Osteocyte (in vitro differentiated cells): ENCODE measurements around the gene DCP1A. TPM values are rescaled to one million over a fixed set of nuclear protein-coding genes. Genes with fewer than 3 reads are reported as not detected.

Experiments used
- DNase-seq: peaks from one replicate; pipeline ENCODE4 v3.0.0; 2021; ENCODE audit warnings: mixed read lengths; ENCODE audit not compliant: unreplicated experiment; ENCODE audit errors: extremely low spot score
- H3K27ac Mint-ChIP-seq: one replicate; pipeline ENCODE4 v1.8.0; 2021; ENCODE audit warnings: mild to moderate bottlenecking, mixed read lengths; ENCODE audit not compliant: unreplicated experiment
- H3K27me3 Mint-ChIP-seq: one replicate; pipeline ENCODE4 v1.8.0; 2021; ENCODE audit warnings: mixed read lengths; ENCODE audit not compliant: unreplicated experiment
- H3K36me3 Mint-ChIP-seq: one replicate; pipeline ENCODE4 v1.8.0; 2021; ENCODE audit warnings: mixed read lengths; ENCODE audit not compliant: unreplicated experiment
- H3K4me1 Mint-ChIP-seq: one replicate; pipeline ENCODE4 v1.8.0; 2021; ENCODE audit warnings: mixed read lengths; ENCODE audit not compliant: unreplicated experiment
- H3K4me3 Mint-ChIP-seq: one replicate; pipeline ENCODE4 v1.8.0; 2021; ENCODE audit warnings: mild to moderate bottlenecking, moderate library complexity, mixed read lengths; ENCODE audit not compliant: unreplicated experiment
- H3K9me3 Mint-ChIP-seq: one replicate; pipeline ENCODE4 v1.8.0; 2021; ENCODE audit warnings: mixed read lengths; ENCODE audit not compliant: unreplicated experiment
- CTCF ChIP-seq: fragments of 200-600 bp; sonication (generic); IDR thresholded peaks from 2 replicates; pipeline ENCODE4 v1.5.0; 2021; ENCODE audit warnings: antibody characterized with exemption, mild to moderate bottlenecking, moderate library complexity
- total RNA-seq: library from RNA; stranded (reverse); gene quantifications from 2 replicates; pipeline ENCODE4 v1.2.1, GENCODE V29; 2021

Gene DCP1A
- total RNA-seq, 1 donor from 2014 or later, result 24.2 TPM

GRCh38 chr3:53261712-53262111, 85.6 kb downstream of the DCP1A start:
- Mint-ChIP-seq H3K9me3 (no peaks in the 10 kb centered on the region), H3K4me1 (peaks cover 35% of the 10 kb centered on the region), H3K36me3 (no peaks in the 10 kb centered on the region), H3K27me3 (no peaks in the 10 kb centered on the region), H3K27ac (no peak overlapping the region), H3K4me3 (no peak overlapping the region)
- DNase-seq, result no peak
- no peak for TF ChIP-seq CTCF

DNA sequence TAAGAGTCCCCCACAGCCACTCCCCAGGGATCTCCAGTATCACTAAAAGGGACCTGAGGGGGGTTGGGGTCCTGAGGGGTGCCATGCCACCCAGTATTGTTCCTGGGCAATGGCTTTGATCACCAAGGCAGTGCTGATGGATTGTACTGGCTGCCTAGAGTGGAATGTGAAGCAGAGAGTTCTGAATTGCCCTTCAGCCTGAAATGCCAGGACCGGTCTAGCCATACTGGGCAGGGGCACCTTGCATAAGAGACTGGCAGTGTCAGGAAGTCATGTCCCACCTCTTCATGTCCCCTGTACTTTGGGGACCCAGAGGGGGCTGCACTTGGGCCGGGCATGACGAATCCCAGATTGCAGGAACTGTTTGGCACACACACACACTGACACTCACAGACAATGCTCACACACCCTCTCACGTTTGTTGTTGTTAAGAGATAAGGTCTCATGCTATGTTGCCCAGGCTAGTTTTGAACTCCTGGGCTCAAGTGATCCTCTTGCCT, 87.0 kb downstream of the DCP1A start:
- Mint-ChIP-seq H3K4me1 (peaks cover 35% of the 10 kb centered on the region), H3K9me3 (no peaks in the 10 kb centered on the region), H3K36me3 (no peaks in the 10 kb centered on the region), H3K27ac (no peak overlapping the region), H3K27me3 (no peaks in the 10 kb centered on the region), H3K4me3 (no peak overlapping the region)
- no peak for TF ChIP-seq CTCF
- DNase-seq, result no peak

- DNase-seq, result no peak
Observed at GRCh38 chr3:53259427-53260259, 87.7 kb downstream of the DCP1A start.

DNA sequence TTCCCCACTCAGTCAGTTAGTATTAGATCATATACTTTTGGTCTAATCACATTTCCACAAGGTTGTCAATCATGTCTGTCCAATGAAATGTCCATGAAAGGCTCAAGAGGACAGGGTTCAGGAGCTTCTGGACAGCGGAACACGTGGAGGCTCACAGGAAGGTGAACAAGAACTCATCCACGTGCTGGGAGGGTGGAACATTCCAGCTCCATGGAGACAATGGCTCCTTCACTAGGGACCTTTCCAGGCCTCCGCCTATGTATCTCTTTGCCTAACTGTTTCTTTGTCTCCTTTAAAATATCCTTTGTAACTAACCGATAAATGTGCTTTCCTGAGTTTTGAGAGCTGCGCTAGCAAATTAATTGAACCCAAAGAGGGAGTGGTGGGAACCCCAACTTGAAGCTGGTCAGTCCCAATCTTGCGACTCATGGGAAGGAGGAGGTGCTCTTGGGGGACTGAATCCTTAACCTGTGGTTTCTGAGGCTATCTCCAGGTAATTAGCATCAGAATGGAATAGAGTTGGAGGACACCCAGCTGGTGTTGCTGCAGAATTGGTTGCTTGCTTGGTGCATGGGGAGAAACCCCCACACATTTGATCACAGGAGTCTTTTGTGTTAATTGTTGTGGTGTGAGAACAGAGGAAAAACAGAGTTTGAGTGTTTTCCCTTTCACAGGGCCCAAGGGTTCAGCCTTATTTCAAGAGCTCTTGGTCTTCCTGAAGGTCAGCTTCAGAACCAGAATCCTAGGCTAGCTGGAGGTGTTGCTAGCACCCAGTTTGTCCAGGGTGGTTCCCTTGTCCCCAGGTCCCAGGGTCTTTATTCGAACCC, 88.5 kb downstream of the DCP1A start:
- H3K27me3 Mint-ChIP-seq, result no peaks in the 10 kb centered on the region
- no peak for DNase-seq
- no peak for TF ChIP-seq CTCF
- H3K4me1 Mint-ChIP-seq, result peaks cover 37% of the 10 kb centered on the region
- H3K9me3 Mint-ChIP-seq, result no peaks in the 10 kb centered on the region
- peaks cover 2% of the 10 kb centered on the region for H3K36me3 Mint-ChIP-seq
- no peak overlapping the region for H3K4me3 Mint-ChIP-seq
- peak overlapping the region; percentile 82 for H3K27ac Mint-ChIP-seq

More at GRCh38 chr3:53259427-53260259, 87.7 kb downstream of the DCP1A start:
- H3K4me3 Mint-ChIP-seq, result no peak overlapping the region
- no peaks in the 10 kb centered on the region for H3K27me3 Mint-ChIP-seq
- peaks cover 35% of the 10 kb centered on the region for H3K4me1 Mint-ChIP-seq
- no peaks in the 10 kb centered on the region for H3K9me3 Mint-ChIP-seq
- no peaks in the 10 kb centered on the region for H3K36me3 Mint-ChIP-seq
- H3K27ac Mint-ChIP-seq, result peak overlapping the region; percentile 82
- TF ChIP-seq CTCF, result no peak

- DNase-seq, result no peak
- Mint-ChIP-seq H3K4me1 (peaks cover 51% of the 10 kb centered on the region), H3K27me3 (no peaks in the 10 kb centered on the region), H3K4me3 (no peak overlapping the region), H3K36me3 (peaks cover 6% of the 10 kb centered on the region), H3K9me3 (no peaks in the 10 kb centered on the region), H3K27ac (no peak overlapping the region)
- no peak for TF ChIP-seq CTCF
Observed at GRCh38 chr3:53257465-53257864, 89.9 kb downstream of the DCP1A start.
